Mesenchymal stem cell (in vitro differentiated cells and primary cell): ENCODE data around the gene CENPX.
A peak's percentile ranks its signal among the peaks of the same experiment; 100 is the strongest.

ENCODE experiments used
- DNase-seq: peaks from one replicate; pipeline ENCODE4 v3.0.0-alpha.2; 2013
- H2AFZ ChIP-seq: one replicate; pipeline ENCODE4 v1.6.1; 2013; ENCODE audit warnings: low read depth, mild to moderate bottlenecking, control low read depth, inconsistent platforms, low read length, moderate library complexity
- H2AK5ac ChIP-seq: 2 replicates; pipeline ENCODE4 v1.6.1; 2013; ENCODE audit warnings: low read length, moderate library complexity, mild to moderate bottlenecking, inconsistent platforms; ENCODE audit not compliant: severe bottlenecking
- H2BK120ac ChIP-seq: one replicate; pipeline ENCODE4 v1.6.1; 2013; ENCODE audit warnings: low read depth, mild to moderate bottlenecking, inconsistent platforms, low read length, moderate library complexity
- H2BK12ac ChIP-seq, 2 experiments: one replicate each; pipeline ENCODE4 v1.6.1; 2013; ENCODE audit warnings: inconsistent platforms in 2 of 2, low read length in 2 of 2, mild to moderate bottlenecking in 2 of 2, moderate library complexity in 2 of 2, control low read depth in 1 of 2
- H2BK15ac ChIP-seq: one replicate; pipeline ENCODE4 v1.6.1; 2013; ENCODE audit warnings: mild to moderate bottlenecking, low read depth, inconsistent platforms; ENCODE audit not compliant: poor library complexity, severe bottlenecking
- H2BK5ac ChIP-seq: 2 replicates; pipeline ENCODE4 v1.6.1; 2013; ENCODE audit warnings: low read depth, mild to moderate bottlenecking, low read length, control low read depth, inconsistent platforms; ENCODE audit not compliant: poor library complexity, severe bottlenecking
- H3K14ac ChIP-seq, 2 experiments: one replicate each; pipeline ENCODE4 v1.6.1; 2013; ENCODE audit warnings: inconsistent platforms in 2 of 2, low read length in 2 of 2, control low read depth in 1 of 2, mild to moderate bottlenecking in 1 of 2, moderate library complexity in 1 of 2
- H3K18ac ChIP-seq, 2 experiments: one replicate each; pipeline ENCODE4 v1.6.1; 2013; ENCODE audit warnings: inconsistent platforms in 2 of 2, low read length in 2 of 2, control low read depth in 1 of 2, low read depth in 1 of 2, mild to moderate bottlenecking in 1 of 2
- H3K23ac ChIP-seq, 2 experiments: one replicate each; pipeline ENCODE4 v1.6.1; 2013; ENCODE audit warnings: inconsistent platforms in 2 of 2, low read length in 2 of 2, mild to moderate bottlenecking in 2 of 2, moderate library complexity in 2 of 2, control low read depth in 1 of 2
- H3K27ac ChIP-seq: 2 replicates; pipeline ENCODE4 v1.5.1; 2013; ENCODE audit warnings: mild to moderate bottlenecking, moderate library complexity, low read length, control low read depth, inconsistent platforms; ENCODE audit not compliant: poor library complexity, severe bottlenecking
- H3K27me3 ChIP-seq, 2 experiments: 2 replicates each; pipeline versions ENCODE4 v1.6.1 to v1.7.0; 2013; ENCODE audit warnings: low read length in 2 of 2, mild to moderate bottlenecking in 2 of 2, moderate library complexity in 2 of 2, control low read depth in 1 of 2, inconsistent platforms in 1 of 2; ENCODE audit not compliant: control insufficient read depth in 1 of 2, insufficient read depth in 1 of 2
- H3K36me3 ChIP-seq, 2 experiments: 2 replicates each; pipeline versions ENCODE4 v1.6.1 to v1.7.0; 2013; ENCODE audit warnings: low read length in 2 of 2, control low read depth in 1 of 2, inconsistent platforms in 1 of 2, low read depth in 1 of 2, mild to moderate bottlenecking in 1 of 2; ENCODE audit not compliant: insufficient read depth in 2 of 2, control insufficient read depth in 1 of 2
- H3K4ac ChIP-seq, 2 experiments: one replicate each; pipeline ENCODE4 v1.6.1; 2013; ENCODE audit warnings: inconsistent platforms in 2 of 2, low read length in 2 of 2, mild to moderate bottlenecking in 2 of 2, moderate library complexity in 2 of 2, control low read depth in 1 of 2, low read depth in 1 of 2
- H3K4me1 ChIP-seq: 2 replicates; pipeline ENCODE4 v1.6.1; 2013; ENCODE audit warnings: low read depth, low read length, control low read depth; ENCODE audit not compliant: control insufficient read depth, insufficient read depth
- H3K4me2 ChIP-seq: 2 replicates; pipeline ENCODE4 v1.6.1; 2013; ENCODE audit warnings: low read length, mild to moderate bottlenecking, inconsistent platforms; ENCODE audit not compliant: poor library complexity, severe bottlenecking
- H3K4me3 ChIP-seq, 2 experiments: 2 replicates each; pipeline versions ENCODE4 v1.5.1 to v1.7.0; 2013; ENCODE audit warnings: low read length in 2 of 2, mild to moderate bottlenecking in 2 of 2, control low read depth in 1 of 2, low read depth in 1 of 2; ENCODE audit not compliant: insufficient read depth in 1 of 2
- H3K79me1 ChIP-seq: replicated peaks from 2 replicates; pipeline ENCODE4 v1.6.1; 2013; ENCODE audit warnings: mild to moderate bottlenecking, control low read depth, low read length, inconsistent platforms; ENCODE audit not compliant: poor library complexity, severe bottlenecking
- H3K9ac ChIP-seq: 2 replicates; pipeline ENCODE4 v1.7.0; 2013; ENCODE audit warnings: mild to moderate bottlenecking, low read length, moderate library complexity
- H3K9me3 ChIP-seq: 2 replicates; pipeline ENCODE4 v1.7.0; 2013; ENCODE audit warnings: mild to moderate bottlenecking, low read length; ENCODE audit not compliant: control insufficient read depth
- H4K8ac ChIP-seq: one replicate; pipeline ENCODE4 v1.6.1; 2013; ENCODE audit warnings: inconsistent platforms, mild to moderate bottlenecking, low read length, moderate library complexity
- H4K91ac ChIP-seq: one replicate; pipeline ENCODE4 v1.6.1; 2013; ENCODE audit warnings: mild to moderate bottlenecking, low read length, inconsistent platforms
- WGBS: methylation state at CpG from one replicate; pipeline ENCODE4 v1.1.7; 2013; ENCODE audit warnings: mixed read lengths; 5-methylcytosine and 5-hydroxymethylcytosine counted together

Gene CENPX

GRCh38 chr17:82048571-82048971 lies 25.9 kb upstream of the CENPX start:
- Histone ChIP-seq H3K4me1 (peaks cover 30% of the 10 kb centered on the region), H3K4ac (no peak overlapping the region), H3K18ac (no peak overlapping the region), H2AK5ac (no peak overlapping the region), H3K23ac (no peak overlapping the region), H2BK5ac (no peak overlapping the region), H2BK120ac (no peak overlapping the region), H2BK15ac (no peak overlapping the region), H2BK12ac (no peak overlapping the region), H3K4me3 (no peak overlapping the region), H4K8ac (no peak overlapping the region), H4K91ac (no peak overlapping the region), H3K14ac (no peak overlapping the region), H2AFZ (no peak overlapping the region), H3K27ac (no peak overlapping the region), H3K79me1 (peaks cover 29% of the 10 kb centered on the region), H3K4me2 (no peak overlapping the region), H3K36me3 (peaks cover 40 to 56% of the 10 kb centered on the region in 2 experiments), H3K27me3 (no peaks in the 10 kb centered on the region), H3K9me3 (no peaks in the 10 kb centered on the region), H3K9ac (no peak overlapping the region)
- DNase-seq = no peak
- WGBS = 94% methylated on average over 20 of the region's 20 CpGs

GRCh38 chr17:82047914-82048570 lies 25.4 kb upstream of the CENPX start:
- 97% methylated on average over 25 of the region's 25 CpGs for WGBS
- no peak overlapping the region for H3K23ac ChIP-seq
- no peak overlapping the region for H3K18ac ChIP-seq
- H3K4me2 ChIP-seq = no peak overlapping the region
- no peak overlapping the region for H2BK15ac ChIP-seq
- H2BK5ac ChIP-seq = no peak overlapping the region
- no peak overlapping the region for H3K9ac ChIP-seq
- H3K9me3 ChIP-seq = no peaks in the 10 kb centered on the region
- no peak overlapping the region for H4K8ac ChIP-seq
- H3K27me3 ChIP-seq = no peaks in the 10 kb centered on the region
- no peak overlapping the region for H3K14ac ChIP-seq
- peaks cover 25% of the 10 kb centered on the region for H3K4me1 ChIP-seq
- peaks cover 23% of the 10 kb centered on the region for H3K79me1 ChIP-seq
- DNase-seq = no peak
- no peak overlapping the region for H2BK12ac ChIP-seq
- no peak overlapping the region for H3K27ac ChIP-seq
- no peak overlapping the region for H4K91ac ChIP-seq
- no peak overlapping the region for H3K4me3 ChIP-seq
- no peak overlapping the region for H3K4ac ChIP-seq
- peaks cover 36 to 51% of the 10 kb centered on the region in 2 experiments for H3K36me3 ChIP-seq
- no peak overlapping the region for H2AFZ ChIP-seq
- H2BK120ac ChIP-seq = no peak overlapping the region
- no peak overlapping the region for H2AK5ac ChIP-seq

GRCh38 chr17:82047379-82047778 lies 24.7 kb upstream of the CENPX start:
- H4K91ac ChIP-seq = peak overlapping the region; percentile 47
- H4K8ac ChIP-seq = no peak overlapping the region
- no peak for DNase-seq
- no peak overlapping the region for H3K4ac ChIP-seq
- 94% methylated on average over 24 of the region's 24 CpGs for WGBS
- H3K27me3 ChIP-seq = no peaks in the 10 kb centered on the region
- H2AK5ac ChIP-seq = no peak overlapping the region
- peaks cover 20% of the 10 kb centered on the region for H3K79me1 ChIP-seq
- no peak overlapping the region for H3K9ac ChIP-seq
- H2AFZ ChIP-seq = no peak overlapping the region
- H2BK12ac ChIP-seq = no peak overlapping the region
- peaks cover 21% of the 10 kb centered on the region for H3K4me1 ChIP-seq
- no peak overlapping the region for H2BK15ac ChIP-seq
- H3K36me3 ChIP-seq = peaks cover 36 to 50% of the 10 kb centered on the region in 2 experiments
- H3K18ac ChIP-seq = no peak overlapping the region
- no peak overlapping the region for H3K4me2 ChIP-seq
- H2BK120ac ChIP-seq = no peak overlapping the region
- no peak overlapping the region for H3K4me3 ChIP-seq
- H3K9me3 ChIP-seq = no peaks in the 10 kb centered on the region
- H3K14ac ChIP-seq = peak overlapping the region in 1 of 2 experiments; percentile 14
- H3K27ac ChIP-seq = no peak overlapping the region
- H3K23ac ChIP-seq = no peak overlapping the region
- H2BK5ac ChIP-seq = no peak overlapping the region

GRCh38 chr17:82046903-82047302 lies 24.2 kb upstream of the CENPX start:
- Histone ChIP-seq H3K4me2 (no peak overlapping the region), H3K79me1 (peaks cover 20% of the 10 kb centered on the region), H3K4me1 (peaks cover 22% of the 10 kb centered on the region), H3K23ac (no peak overlapping the region), H3K9ac (no peak overlapping the region), H3K4me3 (no peak overlapping the region), H2AFZ (no peak overlapping the region), H4K8ac (no peak overlapping the region), H3K36me3 (peaks cover 36 to 50% of the 10 kb centered on the region in 2 experiments), H3K4ac (no peak overlapping the region), H3K27me3 (no peaks in the 10 kb centered on the region), H4K91ac (no peak overlapping the region), H2BK120ac (no peak overlapping the region), H3K9me3 (no peaks in the 10 kb centered on the region), H3K27ac (no peak overlapping the region), H2BK12ac (no peak overlapping the region), H2BK15ac (no peak overlapping the region), H2BK5ac (no peak overlapping the region), H2AK5ac (no peak overlapping the region), H3K14ac (no peak overlapping the region), H3K18ac (no peak overlapping the region)
- 98% methylated on average over 21 of the region's 21 CpGs for WGBS
- DNase-seq = no peak
